Panc1 (cell line): ENCODE results near the gene TPPP. TPM values are rescaled to one million over a fixed set of nuclear protein-coding genes. Genes with fewer than 3 reads are reported as not detected.

Source experiments
- ATAC-seq: fragments of 200-7000 bp; cut with Tn5 transposase; 2 replicates; pipeline ENCODE4 v1.9.1; 2020; ENCODE audit warnings: mild to moderate bottlenecking, moderate library complexity
- BruUV-seq: library from RNA; stranded (reverse); fragments of 400-500 nt; replicated peaks from 2 replicates; lab custom pipeline; 2021; lab: Mats Ljungman, UMichigan
- CTCF ChIA-PET: fragments of 300-600 bp; sonication (Branson Sonifier 250); formaldehyde crosslinking; loops from one replicate; lab custom pipeline; 2022; ENCODE audit warnings: antibody characterized with exemption; lab: Charles Lee
- POLR2A ChIA-PET: fragments of 300-600 bp; sonication (Branson Sonifier 250); formaldehyde crosslinking; loops from one replicate; lab custom pipeline; 2022; ENCODE audit warnings: antibody characterized with exemption; lab: Charles Lee
- DNase-seq: peaks from one replicate; pipeline ENCODE4 v3.0.0-alpha.2; 2010; ENCODE audit warnings: low read depth, low spot score
- H3K27ac ChIP-seq: 2 replicates; pipeline ENCODE4 v1.5.1; 2011; ENCODE audit warnings: mild to moderate bottlenecking, low read length, inconsistent platforms
- H3K27me3 ChIP-seq: fragments of 200-500 bp; sonication (Bioruptor generic); 2 replicates; pipeline ENCODE4 v1.6.0; 2014; ENCODE audit warnings: low read length, inconsistent platforms; ENCODE audit not compliant: control insufficient read depth, insufficient read depth
- H3K36me3 ChIP-seq: fragments of 200-500 bp; sonication (Bioruptor generic); 2 replicates; pipeline ENCODE4 v1.5.1; 2014; ENCODE audit warnings: inconsistent platforms, mild to moderate bottlenecking, low read length, moderate library complexity; ENCODE audit not compliant: control insufficient read depth, insufficient read depth
- H3K4me1 ChIP-seq: 2 replicates; pipeline ENCODE4 v1.5.1; 2011; ENCODE audit warnings: inconsistent platforms, mild to moderate bottlenecking, low read length, moderate library complexity; ENCODE audit not compliant: control insufficient read depth, insufficient read depth
- H3K4me3 ChIP-seq, 2 experiments: 2 replicates each; pipeline ENCODE4 v1.5.1; 2011 to 2012; ENCODE audit warnings: low read depth in 2 of 2, low read length in 2 of 2, mild to moderate bottlenecking in 2 of 2, inconsistent platforms in 1 of 2, moderate library complexity in 1 of 2
- H3K9me3 ChIP-seq: fragments of 200-500 bp; sonication (Bioruptor generic); 2 replicates; pipeline ENCODE4 v1.5.1; 2014; ENCODE audit warnings: low read depth, mild to moderate bottlenecking, inconsistent platforms, low read length, moderate library complexity; ENCODE audit not compliant: control insufficient read depth, insufficient read depth
- CTCF ChIP-seq: fragments of 450-650 bp; IDR thresholded peaks from 2 replicates; pipeline ENCODE4 v1.5.1; 2017; ENCODE audit warnings: mild to moderate bottlenecking
- POLR2AphosphoS5 ChIP-seq: IDR thresholded peaks from 2 replicates; pipeline ENCODE4 v1.6.1; 2012; ENCODE audit warnings: mild to moderate bottlenecking, low read depth, low read length, moderate library complexity
- REST ChIP-seq, 2 experiments: IDR thresholded peaks; 2 replicates each; pipeline ENCODE4 v1.6.1; 2011 to 2012; ENCODE audit warnings: low read depth in 2 of 2, control low read depth in 1 of 2, low read length in 1 of 2, mild to moderate bottlenecking in 1 of 2, moderate library complexity in 1 of 2; ENCODE audit not compliant: insufficient read depth in 1 of 2
- SIN3A ChIP-seq: IDR thresholded peaks from 2 replicates; pipeline ENCODE4 v1.6.1; 2012; ENCODE audit warnings: low read depth, mild to moderate bottlenecking, low read length, moderate library complexity, borderline replicate concordance; ENCODE audit not compliant: insufficient read depth
- TCF7L2 ChIP-seq: IDR thresholded peaks from 2 replicates; pipeline ENCODE4 v1.6.1; 2011; ENCODE audit warnings: mild to moderate bottlenecking, low read depth, low read length, inconsistent platforms
- in situ Hi-C: cut with HindIII; loops from 2 replicates; pipeline ENCODE4 v1.10.0; 2016; ENCODE audit warnings: low sequenced_read_pairs, low pct_unique_long_range_greater_than_20kb
- intact Hi-C: fragments of 100-400 bp; cut with micrococcal nuclease; formaldehyde crosslinking; loops from one replicate; pipeline ENCODE4 v1.10.0; 2022; ENCODE audit not compliant: unreplicated experiment
- total RNA-seq: library from RNA; stranded (reverse); gene quantifications from one replicate; pipeline ENCODE4 v1.2.1, GENCODE V29; 2021; ENCODE audit not compliant: unreplicated experiment

The TPPP gene
- total RNA-seq, 1 experiment from 2014 or later = 0.98 TPM

DNA sequence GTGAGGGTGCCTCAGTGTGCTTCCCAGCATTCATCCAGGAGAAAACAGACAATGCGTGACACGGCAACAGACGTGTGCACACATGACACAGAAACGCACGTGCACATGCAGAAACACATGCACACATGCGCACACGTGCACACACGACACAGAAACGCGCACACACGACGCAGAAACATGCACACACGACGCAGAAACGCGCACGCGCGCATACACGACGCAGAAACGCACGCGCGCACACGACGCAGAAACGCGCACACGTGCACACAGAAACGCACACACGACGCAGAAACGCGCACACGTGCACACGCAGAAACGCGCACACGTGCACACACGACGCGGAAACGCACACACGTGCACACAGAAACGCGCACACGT lies 16.5 kb downstream of the TPPP start:
- Histone ChIP-seq H3K4me3 (no peak overlapping the region), H3K27me3 (no peaks in the 10 kb centered on the region), H3K4me1 (peaks cover 24% of the 10 kb centered on the region), H3K27ac (no peak overlapping the region), H3K9me3 (no peaks in the 10 kb centered on the region), H3K36me3 (no peaks in the 10 kb centered on the region)
- TF ChIP-seq POLR2AphosphoS5 (0 out of 2 replicates have a peak, but pooled peaks have one; percentile 26), TCF7L2 (no peak), CTCF (no peak), REST (IDR thresholded peaks at IDR 0.05; ENCODE audit: insufficient read depth in 1 of 2, low read depth in 2 of 2, low read length in 1 of 2) (no peak), SIN3A (no peak)
- BruUV-seq = no TSS peak
- DNase-seq (no peak), ATAC-seq (no peak)
- intact Hi-C loops = no loop called here
- in situ Hi-C loops = no loop called here
- ChIA-PET CTCF (no interaction called here), POLR2A (no interaction called here)

GRCh38 chr5:675871-676698 lies 17.1 kb downstream of the TPPP start:
- no peak for TF ChIP-seq TCF7L2
- no peak for TF ChIP-seq POLR2AphosphoS5
- no peak for TF ChIP-seq CTCF
- H3K27ac ChIP-seq = no peak overlapping the region
- intact Hi-C loops (no loop called here), in situ Hi-C loops (no loop called here)
- H3K9me3 ChIP-seq = no peaks in the 10 kb centered on the region
- no peaks in the 10 kb centered on the region for H3K27me3 ChIP-seq
- POLR2A ChIA-PET = no interaction called here
- no peak for DNase-seq
- peaks cover 30% of the 10 kb centered on the region for H3K4me1 ChIP-seq
- CTCF ChIA-PET = no interaction called here
- no peak overlapping the region for H3K4me3 ChIP-seq
- H3K36me3 ChIP-seq = no peaks in the 10 kb centered on the region
- no TSS peak for BruUV-seq
- no peak for ATAC-seq
